Activated naive CD4-positive, alpha-beta T cell treated with anti-CD3 and anti-CD28 coated beads, Interleukin-2, amount 50 U/mL, for 72 hours (primary cell): Measurements from ENCODE around the gene RPF1. TPM values are rescaled to one million over a fixed set of nuclear protein-coding genes. Genes with fewer than 3 reads are reported as not detected.
"Not testable (repeated sequence)": the region's sequence is repeated elsewhere in the genome, so short reads cannot be mapped to it uniquely, and the experiment has no call there.

Experiments used
- ATAC-seq, 2 donors: fragments of 150-1000 bp; cut with Tn5 transposase; 2 replicates each; pipeline ENCODE4 v1.10.0; 2021; ENCODE audit warnings: mild to moderate bottlenecking in 2 of 2, moderate library complexity in 2 of 2
- DNase-seq, 2 donors: peaks; one replicate each; pipeline ENCODE4 v3.0.0; 2021 to 2022; ENCODE audit warnings: low spot score in 2 of 2
- H3K27ac Mint-ChIP-seq, 2 donors: one replicate each; pipeline ENCODE4 v1.8.0; 2022; ENCODE audit warnings: mild to moderate bottlenecking in 2 of 2, mixed read lengths in 2 of 2
- H3K36me3 Mint-ChIP-seq, 2 donors: one replicate each; pipeline ENCODE4 v1.8.0; 2022; ENCODE audit warnings: mixed read lengths in 2 of 2
- H3K9me3 Mint-ChIP-seq, 2 donors: one replicate each; pipeline ENCODE4 v1.8.0; 2022; ENCODE audit warnings: mixed read lengths in 2 of 2
- total RNA-seq, 2 donors: library from RNA; stranded (reverse); gene quantifications; one replicate each; pipeline ENCODE4 v1.2.3, GENCODE V29; 2022

Gene RPF1
- total RNA-seq, 2 donors from 2014 or later = 44.6 to 62.5 TPM

GRCh38 chr1:84507887-84508286 is 28.8 kb downstream of the RPF1 start:
- peaks cover 22 to 30% of the 10 kb centered on the region in 2 donors for H3K36me3 Mint-ChIP-seq
- not testable (repeated sequence) for H3K27ac Mint-ChIP-seq, ATAC-seq, DNase-seq
- H3K9me3 Mint-ChIP-seq = peaks cover 0 to 11% of the 10 kb centered on the region in 2 donors

GRCh38 chr1:84508510-84508909 is 29.4 kb downstream of the RPF1 start:
- H3K36me3 Mint-ChIP-seq = peaks cover 22 to 30% of the 10 kb centered on the region in 2 donors
- ATAC-seq (no peak), DNase-seq (no peak)
- peaks cover 0 to 11% of the 10 kb centered on the region in 2 donors for H3K9me3 Mint-ChIP-seq
- H3K27ac Mint-ChIP-seq = no peak overlapping the region

- no peak overlapping the region for H3K27ac Mint-ChIP-seq
- DNase-seq = no peak
Measured at GRCh38 chr1:84509029-84509428, 30.0 kb downstream of the RPF1 start.

GRCh38 chr1:84510165-84510564 is 31.1 kb downstream of the RPF1 start:
- Mint-ChIP-seq H3K36me3 (peaks cover 11 to 20% of the 10 kb centered on the region in 2 donors), H3K9me3 (peaks cover 0 to 11% of the 10 kb centered on the region in 2 donors), H3K27ac (no peak overlapping the region)
- DNase-seq (no peak), ATAC-seq (no peak)

More at GRCh38 chr1:84509029-84509428, 30.0 kb downstream of the RPF1 start:
- Mint-ChIP-seq H3K9me3 (peaks cover 0 to 11% of the 10 kb centered on the region in 2 donors), H3K36me3 (peaks cover 22 to 30% of the 10 kb centered on the region in 2 donors)
- no peak for ATAC-seq

GRCh38 chr1:84510668-84511067 is 31.6 kb downstream of the RPF1 start:
- Mint-ChIP-seq H3K27ac (no peak overlapping the region), H3K9me3 (peaks cover 0 to 11% of the 10 kb centered on the region in 2 donors), H3K36me3 (peaks cover 6 to 15% of the 10 kb centered on the region in 2 donors)
- no peak for ATAC-seq
- DNase-seq = no peak

- Mint-ChIP-seq H3K36me3 (no peaks in the 10 kb centered on the region), H3K9me3 (no peaks in the 10 kb centered on the region), H3K27ac (no peak overlapping the region)
- ATAC-seq = no peak
- DNase-seq = no peak
Measured at GRCh38 chr1:84524590-84524989, 45.5 kb downstream of the RPF1 start.

GRCh38 chr1:84525779-84526178 is 46.7 kb downstream of the RPF1 start:
- no peak overlapping the region for H3K27ac Mint-ChIP-seq
- no peak for ATAC-seq
- no peaks in the 10 kb centered on the region for H3K9me3 Mint-ChIP-seq
- H3K36me3 Mint-ChIP-seq = no peaks in the 10 kb centered on the region
- DNase-seq = no peak

GRCh38 chr1:84538599-84538998 is 59.5 kb downstream of the RPF1 start:
- DNase-seq (no peak), ATAC-seq (peak in 1 of 2 donors; percentile 37)
- Mint-ChIP-seq H3K9me3 (no peaks in the 10 kb centered on the region), H3K36me3 (peaks cover 5 to 6% of the 10 kb centered on the region in 2 donors), H3K27ac (peak overlapping the region in 1 of 2 donors; percentile 60)

GRCh38 chr1:84539972-84540371 is 60.9 kb downstream of the RPF1 start:
- no peak overlapping the region for H3K27ac Mint-ChIP-seq
- ATAC-seq = peak in 1 of 2 donors; percentile 64
- no peaks in the 10 kb centered on the region for H3K9me3 Mint-ChIP-seq
- H3K36me3 Mint-ChIP-seq = peaks cover 5 to 6% of the 10 kb centered on the region in 2 donors
- DNase-seq = no peak

GRCh38 chr1:84540759-84541158 is 61.7 kb downstream of the RPF1 start:
- H3K36me3 Mint-ChIP-seq = peaks cover 5 to 6% of the 10 kb centered on the region in 2 donors
- no peak for ATAC-seq
- no peak for DNase-seq
- no peak overlapping the region for H3K27ac Mint-ChIP-seq
- H3K9me3 Mint-ChIP-seq = no peaks in the 10 kb centered on the region

GRCh38 chr1:84541679-84542078 is 62.6 kb downstream of the RPF1 start:
- ATAC-seq = no peak
- H3K9me3 Mint-ChIP-seq = no peaks in the 10 kb centered on the region
- no peak overlapping the region for H3K27ac Mint-ChIP-seq
- H3K36me3 Mint-ChIP-seq = peaks cover 5 to 6% of the 10 kb centered on the region in 2 donors
- no peak for DNase-seq

Other genes starting within 250 kb of the RPF1 start
- gene SAMD13, start 177.6 kb upstream of the RPF1 start, total RNA-seq = under 1 TPM in 1 of 2 donors, not detected in 1; 0.29 TPM
- not detected for gene DNASE2B, start 80.8 kb upstream of the RPF1 start, total RNA-seq
- 1 to 10 TPM in 1 of 2 donors, under 1 TPM in 1; 0.96 to 3.0 TPM for gene SPATA1, start 27.1 kb downstream of the RPF1 start, total RNA-seq
- gene GNG5, start 27.3 kb downstream of the RPF1 start, total RNA-seq = 100 to 1,000 TPM; 116 to 133 TPM
- 10 to 100 TPM; 14.6 to 22.8 TPM for gene CTBS, start 95.2 kb downstream of the RPF1 start, total RNA-seq
- gene SSX2IP, start 211.2 kb downstream of the RPF1 start, total RNA-seq = 10 to 100 TPM in 1 of 2 donors, 1 to 10 TPM in 1; 9.9 to 11.2 TPM